VCaP (cell line): ENCODE data around the gene ASIC4.

Source experiments
- H3K27ac ChIP-seq: fragments of 450-650 bp; 2 replicates; pipeline ENCODE4 v1.5.1; 2017
- TF ChIP-seq, protein P1 (sequence below): fragments of 450-650 bp; conservative IDR thresholded peaks from 2 replicates; pipeline ENCODE4 v1.5.1; 2017; ENCODE audit warnings: mild to moderate bottlenecking, moderate library complexity

The ASIC4 gene

DNA sequence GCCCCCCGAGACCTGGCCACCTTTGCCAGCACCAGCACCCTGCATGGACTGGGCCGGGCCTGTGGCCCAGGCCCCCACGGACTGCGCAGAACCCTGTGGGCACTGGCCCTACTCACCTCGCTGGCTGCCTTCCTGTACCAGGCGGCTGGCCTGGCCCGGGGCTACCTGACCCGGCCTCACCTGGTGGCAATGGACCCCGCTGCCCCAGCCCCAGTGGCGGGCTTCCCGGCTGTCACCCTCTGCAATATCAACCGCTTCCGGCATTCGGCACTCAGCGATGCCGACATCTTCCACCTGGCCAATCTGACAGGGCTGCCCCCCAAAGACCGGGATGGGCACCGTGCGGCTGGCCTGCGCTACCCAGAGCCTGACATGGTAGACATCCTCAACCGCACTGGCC, 554 bp downstream of the ASIC4 start:
- no peak overlapping the region for H3K27ac ChIP-seq

DNA sequence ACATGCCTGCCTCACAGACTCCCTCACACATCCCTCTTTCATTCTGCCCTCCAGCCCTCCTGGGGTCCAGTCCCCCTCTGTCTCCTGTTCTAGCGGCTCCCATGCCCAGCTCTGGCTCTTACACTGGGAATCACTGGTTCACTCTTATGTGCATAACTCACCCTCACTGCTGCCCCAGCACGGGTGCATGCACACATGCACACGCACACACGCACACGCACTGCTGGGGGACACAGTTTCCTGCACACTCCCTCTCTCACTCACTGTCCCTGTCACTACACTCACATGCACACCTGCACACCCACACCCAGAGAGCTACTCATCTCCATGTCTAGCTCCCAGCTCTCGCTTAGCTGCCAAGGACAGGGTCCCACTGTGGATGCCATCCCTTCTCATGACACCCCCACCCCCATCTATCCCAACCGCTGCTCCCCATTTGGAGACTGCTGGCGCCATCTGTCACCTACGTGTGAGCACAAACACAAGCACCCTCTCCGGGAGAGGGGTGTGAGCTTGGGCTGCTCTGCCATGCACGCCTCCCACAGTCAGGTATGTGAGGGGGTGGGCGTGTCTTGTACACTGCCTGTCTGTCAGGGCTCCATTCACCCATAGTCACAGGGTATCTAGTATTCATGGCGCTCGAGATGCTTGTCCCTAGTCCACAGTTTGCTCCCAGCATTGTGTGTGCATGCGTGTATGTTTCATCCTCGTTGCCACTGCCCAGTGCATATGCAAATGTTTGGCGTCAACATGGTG, 1.8 kb downstream of the ASIC4 start:
- H3K27ac ChIP-seq = no peak overlapping the region
- TF ChIP-seq, protein P1, sequence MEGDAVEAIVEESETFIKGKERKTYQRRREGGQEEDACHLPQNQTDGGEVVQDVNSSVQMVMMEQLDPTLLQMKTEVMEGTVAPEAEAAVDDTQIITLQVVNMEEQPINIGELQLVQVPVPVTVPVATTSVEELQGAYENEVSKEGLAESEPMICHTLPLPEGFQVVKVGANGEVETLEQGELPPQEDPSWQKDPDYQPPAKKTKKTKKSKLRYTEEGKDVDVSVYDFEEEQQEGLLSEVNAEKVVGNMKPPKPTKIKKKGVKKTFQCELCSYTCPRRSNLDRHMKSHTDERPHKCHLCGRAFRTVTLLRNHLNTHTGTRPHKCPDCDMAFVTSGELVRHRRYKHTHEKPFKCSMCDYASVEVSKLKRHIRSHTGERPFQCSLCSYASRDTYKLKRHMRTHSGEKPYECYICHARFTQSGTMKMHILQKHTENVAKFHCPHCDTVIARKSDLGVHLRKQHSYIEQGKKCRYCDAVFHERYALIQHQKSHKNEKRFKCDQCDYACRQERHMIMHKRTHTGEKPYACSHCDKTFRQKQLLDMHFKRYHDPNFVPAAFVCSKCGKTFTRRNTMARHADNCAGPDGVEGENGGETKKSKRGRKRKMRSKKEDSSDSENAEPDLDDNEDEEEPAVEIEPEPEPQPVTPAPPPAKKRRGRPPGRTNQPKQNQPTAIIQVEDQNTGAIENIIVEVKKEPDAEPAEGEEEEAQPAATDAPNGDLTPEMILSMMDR = no peak

More for the DNA sequence above, 554 bp downstream of the ASIC4 start:
- TF ChIP-seq, protein P1 = no peak

DNA sequence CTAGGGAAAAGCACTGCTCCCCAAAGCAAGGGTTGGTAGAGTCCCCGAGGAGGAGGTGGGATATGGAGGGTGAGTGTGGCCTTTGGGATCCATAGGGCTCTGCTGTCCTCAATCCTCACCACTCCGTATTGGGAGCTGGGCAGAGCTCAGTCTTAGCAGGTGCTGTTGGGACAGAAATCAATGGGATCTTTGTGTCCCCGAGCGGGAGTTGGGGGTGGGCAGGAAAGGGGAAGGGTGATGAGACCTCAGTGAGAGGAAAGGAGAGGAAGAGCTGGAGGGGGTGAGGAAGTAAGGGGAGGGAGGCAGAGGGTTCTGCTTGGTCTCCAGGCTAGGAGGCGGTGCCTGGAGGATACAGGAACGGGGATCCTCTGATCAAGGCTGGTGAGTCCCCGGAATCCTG, 2.6 kb downstream of the ASIC4 start:
- no peak overlapping the region for H3K27ac ChIP-seq
- TF ChIP-seq, protein P1 = no peak

DNA sequence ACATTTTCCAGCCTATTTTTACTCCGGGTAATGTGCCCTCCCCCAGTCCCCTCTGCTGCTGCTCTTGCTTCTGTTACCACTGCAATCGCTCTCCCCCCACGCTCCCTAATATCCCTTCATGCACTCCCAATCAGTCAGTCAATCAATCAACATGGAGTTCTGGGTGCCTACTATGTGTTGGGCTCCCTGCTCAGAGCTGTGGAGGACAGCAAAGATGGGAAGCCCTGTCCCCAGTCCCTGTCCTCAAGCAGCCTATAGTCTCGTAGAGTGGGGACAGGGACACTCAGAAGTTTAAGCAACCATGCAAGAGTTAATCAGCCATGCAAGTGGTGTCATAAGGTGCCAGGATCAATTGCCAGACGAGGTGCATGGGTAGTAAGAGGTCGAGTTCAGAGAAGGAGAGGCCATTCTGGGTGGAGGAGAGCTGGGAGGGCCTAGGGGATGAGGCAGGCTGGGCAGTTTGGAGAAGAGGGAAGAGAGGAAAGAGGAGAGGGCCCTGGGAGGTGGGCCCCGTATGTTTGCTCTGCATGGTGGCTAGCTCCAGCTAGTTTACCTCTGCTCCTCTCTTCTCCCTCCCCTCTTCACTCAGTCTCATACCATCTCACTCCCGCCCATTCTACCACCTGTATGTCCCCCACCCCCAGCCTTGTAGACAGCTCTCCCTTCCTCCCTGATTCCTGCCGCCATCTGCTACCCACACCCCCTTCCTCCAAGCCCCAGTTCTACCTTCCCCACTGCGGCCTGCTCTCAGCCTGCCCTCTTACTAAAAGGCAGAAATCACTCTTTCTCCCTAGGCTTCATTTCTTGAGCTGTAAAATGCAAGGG, 3.9 kb downstream of the ASIC4 start:
- no peak overlapping the region for H3K27ac ChIP-seq
- TF ChIP-seq, protein P1 = no peak

DNA sequence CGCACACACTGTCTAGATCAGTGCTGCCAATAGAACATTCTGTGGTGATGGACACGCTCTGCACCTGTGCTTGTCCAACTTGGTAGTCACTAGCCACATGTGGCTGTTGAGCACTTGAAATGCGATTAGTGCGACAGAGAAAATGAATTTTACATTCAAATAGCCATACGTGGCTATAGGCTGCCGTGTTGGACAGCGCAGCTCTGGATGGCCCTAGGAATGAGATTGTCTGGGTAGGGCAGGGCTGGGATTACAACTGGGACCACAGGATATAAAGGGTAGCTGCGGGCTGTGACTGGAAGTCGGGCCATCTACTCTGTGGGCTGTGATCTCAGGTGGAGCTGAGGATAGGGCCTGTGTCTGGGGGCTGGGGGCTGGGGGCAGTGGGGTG, 5.2 kb downstream of the ASIC4 start:
- H3K27ac ChIP-seq = no peak overlapping the region
- TF ChIP-seq, protein P1 = no peak

DNA sequence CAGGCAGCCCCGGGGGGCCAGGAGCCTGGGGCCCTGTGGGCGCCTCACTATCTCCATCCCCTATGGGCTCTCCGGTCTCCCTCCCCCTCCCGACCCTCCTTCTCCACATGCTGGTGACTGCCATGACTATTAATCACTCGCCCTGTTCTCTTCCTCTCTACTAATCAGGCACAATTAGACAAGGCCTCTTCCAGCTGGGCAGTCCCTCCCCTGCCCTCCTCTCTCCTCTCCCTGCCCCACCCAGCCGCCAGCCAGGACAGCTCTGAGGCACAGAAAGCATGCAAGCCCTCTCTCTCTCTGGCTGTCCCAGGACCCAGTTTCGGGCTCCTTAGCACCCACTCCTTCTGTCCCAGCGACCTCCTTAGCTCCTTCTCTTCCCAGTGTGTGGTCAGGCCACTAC, 5.8 kb downstream of the ASIC4 start:
- no peak overlapping the region for H3K27ac ChIP-seq
- TF ChIP-seq, protein P1 = no peak

DNA sequence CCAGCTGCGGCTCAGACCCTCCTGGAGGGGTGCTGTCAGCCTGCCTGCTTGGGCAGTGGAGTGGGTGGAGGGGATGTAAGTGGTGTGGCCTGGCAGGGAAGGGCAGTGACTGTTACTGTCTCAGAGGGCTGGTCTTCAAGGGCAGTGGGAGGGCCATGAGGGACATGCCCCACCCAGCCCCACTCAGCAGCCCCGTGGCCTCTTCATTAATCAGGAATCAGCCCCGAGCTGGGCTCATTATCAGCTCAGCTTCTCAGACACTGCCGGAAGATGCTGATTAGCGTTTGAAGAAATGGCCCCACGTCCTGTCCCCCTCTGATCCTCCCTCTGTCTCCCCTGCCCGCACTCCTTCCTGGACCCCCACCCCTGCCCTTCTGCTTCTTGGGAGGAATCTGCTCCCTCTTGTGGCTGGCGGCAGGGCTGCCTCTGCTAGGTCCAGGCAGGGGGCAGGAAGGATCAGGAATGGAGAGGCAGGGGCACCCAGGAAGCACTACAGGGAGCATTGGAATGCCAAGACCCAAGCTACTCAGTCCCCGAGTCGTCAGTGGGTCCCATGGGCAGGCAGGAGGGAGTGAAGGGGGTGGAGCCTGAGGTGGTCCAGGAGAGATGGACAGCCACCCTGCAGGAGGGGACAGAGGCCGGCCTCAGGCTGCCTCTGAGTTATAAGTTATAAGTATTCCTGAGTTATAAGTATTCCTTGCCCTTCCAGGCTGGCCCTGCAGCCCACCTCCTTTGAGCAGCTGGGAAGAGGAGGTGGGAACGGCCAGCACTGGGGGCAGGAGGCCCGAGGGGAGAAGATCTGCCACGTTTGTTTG, 7.0 kb downstream of the ASIC4 start:
- no peak overlapping the region for H3K27ac ChIP-seq
- TF ChIP-seq, protein P1 = peak; percentile 88
